HepG2 (cell line): Measurements from ENCODE around the gene ZFYVE28. TPM values are rescaled to one million over a fixed set of nuclear protein-coding genes. Genes with fewer than 3 reads are reported as not detected.

ENCODE experiments used
- FOXK1 ChIP-seq: sonication (generic); formaldehyde crosslinking; IDR thresholded peaks from 2 replicates; pipeline ENCODE4 v1.4.0; 2020; ENCODE audit warnings: low read depth, missing genetic modification reagents, borderline replicate concordance
- GATAD2A ChIP-seq: IDR thresholded peaks from 2 replicates; pipeline ENCODE4 v1.6.1; 2016
- KAT2B ChIP-seq: fragments of 150-350 bp; IDR thresholded peaks from 2 replicates; pipeline ENCODE4 v1.6.1; 2014; ENCODE audit warnings: low read depth, low read length, borderline replicate concordance
- PCBP1 ChIP-seq: fragments of 200-400 bp; formaldehyde crosslinking; IDR thresholded peaks from 2 replicates; pipeline ENCODE4 v1.6.1; 2017; ENCODE audit warnings: mild to moderate bottlenecking, low read depth, low read length, borderline replicate concordance
- ZNF781 ChIP-seq: sonication (generic); formaldehyde crosslinking; IDR thresholded peaks from 2 replicates; pipeline ENCODE4 v1.5.1; 2020; ENCODE audit warnings: borderline replicate concordance, mild to moderate bottlenecking, missing genetic modification reagents; ENCODE audit errors: not compliant biosample characterization
- ZNF883 ChIP-seq: sonication (generic); formaldehyde crosslinking; IDR thresholded peaks from 2 replicates; pipeline ENCODE4 v1.5.1; 2020; ENCODE audit warnings: mild to moderate bottlenecking, missing genetic modification reagents; ENCODE audit errors: not compliant biosample characterization
- ZSCAN31 ChIP-seq: sonication (generic); formaldehyde crosslinking; IDR thresholded peaks from 2 replicates; pipeline ENCODE4 v1.5.0; 2020; ENCODE audit warnings: low read depth, mild to moderate bottlenecking, missing genetic modification reagents
- polyA plus RNA-seq, 8 experiments: library from polyadenylated mRNA; depleted of rRNA in 3 of 8; stranded (reverse) in 7 of 8; unstranded in 1 of 8; fragments of >200 nt; fragmentation: Illumina TruSeq in 4 of 8; extraction: Trizol in 4 of 8; gene quantifications; 2 replicates each; pipeline versions ENCODE4 v1.2.1 to v1.2.3, GENCODE V29; 2011 to 2016; ENCODE audit warnings: low read depth in 4 of 8, missing spikeins in 1 of 8, mixed read lengths in 1 of 8; ENCODE audit not compliant: insufficient read depth in 1 of 8
- total RNA-seq, 5 experiments: library from RNA; depleted of rRNA; stranded (reverse); fragments of >200 nt; fragmentation: Illumina TruSeq; extraction: Trizol; gene quantifications; 2 replicates each; pipeline ENCODE4 v1.2.3, GENCODE V29; 2016; ENCODE audit warnings: low read depth in 1 of 5
- TF ChIP-seq, protein P1 (sequence below): IDR thresholded peaks from 2 replicates; pipeline ENCODE4 v1.6.1; 2016; ENCODE audit warnings: mild to moderate bottlenecking
- TF ChIP-seq, protein P2 (sequence below): sonication (generic); formaldehyde crosslinking; IDR thresholded peaks from 2 replicates; pipeline ENCODE4 v1.5.0; 2020; ENCODE audit warnings: mild to moderate bottlenecking, missing genetic modification reagents, borderline replicate concordance
- TF ChIP-seq, protein P3 (sequence below): sonication (generic); formaldehyde crosslinking; IDR thresholded peaks from 2 replicates; pipeline ENCODE4 v1.4.0; 2020; ENCODE audit warnings: missing genetic modification reagents
- TF ChIP-seq, protein P4 (sequence below), 2 experiments: sonication (generic) in 1 of 2; formaldehyde crosslinking in 1 of 2; IDR thresholded peaks; 2 replicates each; pipeline versions ENCODE4 v1.5.1 to v1.6.1; 2011 to 2020; ENCODE audit warnings: borderline replicate concordance in 1 of 2, low read depth in 1 of 2, low read length in 1 of 2, mild to moderate bottlenecking in 1 of 2, missing genetic modification reagents in 1 of 2, moderate library complexity in 1 of 2
- TF ChIP-seq, protein P5 (sequence below): sonication (generic); formaldehyde crosslinking; IDR thresholded peaks from 2 replicates; pipeline ENCODE4 v1.5.1; 2020; ENCODE audit warnings: missing genetic modification reagents, mild to moderate bottlenecking, borderline replicate concordance

Gene ZFYVE28
- total and polyA plus RNA-seq, 2 of the 13 experiments (the other 11 are each of a cell fraction or from before 2014, with no cell fraction given), result 0.12 to 0.22 TPM

DNA sequence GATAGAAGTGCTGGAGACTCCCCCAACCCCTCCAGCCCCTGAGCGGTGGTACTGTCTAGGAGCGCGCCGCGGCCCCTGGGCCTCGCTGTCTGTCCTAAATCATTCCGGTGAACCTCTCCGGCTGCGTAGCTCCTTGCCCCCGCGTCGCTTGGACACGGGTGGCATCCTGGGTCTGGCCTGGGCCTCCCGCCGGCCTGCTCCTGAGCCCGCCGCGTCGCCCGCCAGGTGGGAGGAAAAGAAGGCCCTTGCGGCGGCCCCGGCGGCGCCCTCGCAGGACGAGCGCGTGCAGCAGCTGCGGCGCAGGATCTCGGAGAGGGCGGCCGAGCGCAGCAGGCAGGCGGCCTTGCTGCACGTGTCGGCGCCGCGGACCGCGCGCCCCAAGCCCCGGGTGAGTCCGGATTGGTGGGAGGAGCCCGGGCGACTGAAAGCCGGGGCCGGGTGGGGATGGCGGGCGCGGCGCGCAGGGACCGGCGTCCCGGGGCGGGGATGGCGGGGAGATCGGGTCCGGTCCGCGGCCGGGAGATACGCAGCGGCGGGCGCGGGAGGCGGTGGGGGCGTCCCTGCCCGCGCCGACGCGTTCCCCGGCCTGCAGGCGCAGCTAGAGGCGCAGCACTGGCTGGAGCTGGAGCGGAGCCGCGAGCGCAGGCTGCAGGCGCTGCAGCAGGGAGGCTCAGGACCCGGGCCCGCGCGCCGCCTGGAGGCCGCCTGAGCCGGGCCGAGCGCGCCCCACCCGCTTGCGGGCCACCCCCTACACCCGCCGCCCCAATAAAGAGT lies 44.0 kb upstream of the ZFYVE28 start (continued):
- TF ChIP-seq, protein P1, sequence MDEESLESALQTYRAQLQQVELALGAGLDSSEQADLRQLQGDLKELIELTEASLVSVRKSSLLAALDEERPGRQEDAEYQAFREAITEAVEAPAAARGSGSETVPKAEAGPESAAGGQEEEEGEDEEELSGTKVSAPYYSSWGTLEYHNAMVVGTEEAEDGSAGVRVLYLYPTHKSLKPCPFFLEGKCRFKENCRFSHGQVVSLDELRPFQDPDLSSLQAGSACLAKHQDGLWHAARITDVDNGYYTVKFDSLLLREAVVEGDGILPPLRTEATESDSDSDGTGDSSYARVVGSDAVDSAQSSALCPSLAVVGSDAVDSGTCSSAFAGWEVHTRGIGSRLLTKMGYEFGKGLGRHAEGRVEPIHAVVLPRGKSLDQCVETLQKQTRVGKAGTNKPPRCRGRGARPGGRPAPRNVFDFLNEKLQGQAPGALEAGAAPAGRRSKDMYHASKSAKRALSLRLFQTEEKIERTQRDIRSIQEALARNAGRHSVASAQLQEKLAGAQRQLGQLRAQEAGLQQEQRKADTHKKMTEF (CRISPR knock-in tag), result no peak
- TF ChIP-seq GATAD2A (no peak), FOXK1 (no peak), KAT2B (no peak), ZNF883 (CRISPR knock-in tag) (peak; percentile 69), ZNF781 (CRISPR knock-in tag) (no peak), ZSCAN31 (CRISPR knock-in tag) (no peak), PCBP1 (no peak)
- TF ChIP-seq, protein P2, sequence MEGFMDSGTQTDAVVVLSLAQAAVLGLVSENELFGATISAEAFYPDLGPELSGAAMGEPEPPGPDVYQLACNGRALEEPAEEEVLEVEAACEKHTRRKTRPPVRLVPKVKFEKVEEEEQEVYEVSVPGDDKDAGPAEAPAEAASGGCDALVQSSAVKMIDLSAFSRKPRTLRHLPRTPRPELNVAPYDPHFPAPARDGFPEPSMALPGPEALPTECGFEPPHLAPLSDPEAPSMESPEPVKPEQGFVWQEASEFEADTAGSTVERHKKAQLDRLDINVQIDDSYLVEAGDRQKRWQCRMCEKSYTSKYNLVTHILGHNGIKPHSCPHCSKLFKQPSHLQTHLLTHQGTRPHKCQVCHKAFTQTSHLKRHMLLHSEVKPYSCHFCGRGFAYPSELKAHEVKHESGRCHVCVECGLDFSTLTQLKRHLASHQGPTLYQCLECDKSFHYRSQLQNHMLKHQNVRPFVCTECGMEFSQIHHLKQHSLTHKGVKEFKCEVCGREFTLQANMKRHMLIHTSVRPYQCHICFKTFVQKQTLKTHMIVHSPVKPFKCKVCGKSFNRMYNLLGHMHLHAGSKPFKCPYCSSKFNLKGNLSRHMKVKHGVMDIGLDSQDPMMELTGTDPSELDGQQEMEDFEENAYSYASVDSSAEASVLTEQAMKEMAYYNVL (CRISPR knock-in tag), result no peak
- TF ChIP-seq, protein P3, sequence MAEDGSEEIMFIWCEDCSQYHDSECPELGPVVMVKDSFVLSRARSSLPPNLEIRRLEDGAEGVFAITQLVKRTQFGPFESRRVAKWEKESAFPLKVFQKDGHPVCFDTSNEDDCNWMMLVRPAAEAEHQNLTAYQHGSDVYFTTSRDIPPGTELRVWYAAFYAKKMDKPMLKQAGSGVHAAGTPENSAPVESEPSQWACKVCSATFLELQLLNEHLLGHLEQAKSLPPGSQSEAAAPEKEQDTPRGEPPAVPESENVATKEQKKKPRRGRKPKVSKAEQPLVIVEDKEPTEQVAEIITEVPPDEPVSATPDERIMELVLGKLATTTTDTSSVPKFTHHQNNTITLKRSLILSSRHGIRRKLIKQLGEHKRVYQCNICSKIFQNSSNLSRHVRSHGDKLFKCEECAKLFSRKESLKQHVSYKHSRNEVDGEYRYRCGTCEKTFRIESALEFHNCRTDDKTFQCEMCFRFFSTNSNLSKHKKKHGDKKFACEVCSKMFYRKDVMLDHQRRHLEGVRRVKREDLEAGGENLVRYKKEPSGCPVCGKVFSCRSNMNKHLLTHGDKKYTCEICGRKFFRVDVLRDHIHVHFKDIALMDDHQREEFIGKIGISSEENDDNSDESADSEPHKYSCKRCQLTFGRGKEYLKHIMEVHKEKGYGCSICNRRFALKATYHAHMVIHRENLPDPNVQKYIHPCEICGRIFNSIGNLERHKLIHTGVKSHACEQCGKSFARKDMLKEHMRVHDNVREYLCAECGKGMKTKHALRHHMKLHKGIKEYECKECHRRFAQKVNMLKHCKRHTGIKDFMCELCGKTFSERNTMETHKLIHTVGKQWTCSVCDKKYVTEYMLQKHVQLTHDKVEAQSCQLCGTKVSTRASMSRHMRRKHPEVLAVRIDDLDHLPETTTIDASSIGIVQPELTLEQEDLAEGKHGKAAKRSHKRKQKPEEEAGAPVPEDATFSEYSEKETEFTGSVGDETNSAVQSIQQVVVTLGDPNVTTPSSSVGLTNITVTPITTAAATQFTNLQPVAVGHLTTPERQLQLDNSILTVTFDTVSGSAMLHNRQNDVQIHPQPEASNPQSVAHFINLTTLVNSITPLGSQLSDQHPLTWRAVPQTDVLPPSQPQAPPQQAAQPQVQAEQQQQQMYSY (CRISPR knock-in tag), result 0 out of 2 replicates have a peak, but pooled peaks have one; percentile 33
- TF ChIP-seq, protein P4, sequence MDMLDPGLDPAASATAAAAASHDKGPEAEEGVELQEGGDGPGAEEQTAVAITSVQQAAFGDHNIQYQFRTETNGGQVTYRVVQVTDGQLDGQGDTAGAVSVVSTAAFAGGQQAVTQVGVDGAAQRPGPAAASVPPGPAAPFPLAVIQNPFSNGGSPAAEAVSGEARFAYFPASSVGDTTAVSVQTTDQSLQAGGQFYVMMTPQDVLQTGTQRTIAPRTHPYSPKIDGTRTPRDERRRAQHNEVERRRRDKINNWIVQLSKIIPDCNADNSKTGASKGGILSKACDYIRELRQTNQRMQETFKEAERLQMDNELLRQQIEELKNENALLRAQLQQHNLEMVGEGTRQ (IDR thresholded peaks at IDR 0.05; ENCODE audit: low read depth, low read length), result no peak
- TF ChIP-seq, protein P4 (CRISPR knock-in tag; IDR thresholded peaks at IDR 0.05; ENCODE audit: borderline replicate concordance), result no peak; the same call in 1 of the 2 replicates
- TF ChIP-seq, protein P5, sequence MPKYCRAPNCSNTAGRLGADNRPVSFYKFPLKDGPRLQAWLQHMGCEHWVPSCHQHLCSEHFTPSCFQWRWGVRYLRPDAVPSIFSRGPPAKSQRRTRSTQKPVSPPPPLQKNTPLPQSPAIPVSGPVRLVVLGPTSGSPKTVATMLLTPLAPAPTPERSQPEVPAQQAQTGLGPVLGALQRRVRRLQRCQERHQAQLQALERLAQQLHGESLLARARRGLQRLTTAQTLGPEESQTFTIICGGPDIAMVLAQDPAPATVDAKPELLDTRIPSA (CRISPR knock-in tag), result no peak
